GM18499 (cell line): ENCODE measurements around the gene TTC12.

Source experiments
- ATAC-seq: cut with Tn5 transposase; IDR thresholded peaks from one replicate; pipeline ENCODE4 v1.9.1; 2021; ENCODE audit warnings: moderate number of reproducible peaks; ENCODE audit not compliant: insufficient read depth, unreplicated experiment

The TTC12 gene

GRCh38 chr11:113322158-113322557 is 7.8 kb downstream of the TTC12 start:
- ATAC-seq = no peak

GRCh38 chr11:113324250-113324649 is 9.9 kb downstream of the TTC12 start:
- no peak for ATAC-seq

GRCh38 chr11:113329725-113330124 is 15.3 kb downstream of the TTC12 start:
- ATAC-seq = no peak

- ATAC-seq = no peak
These were observed 17.1 kb downstream of the TTC12 start for GRCh38 chr11:113331441-113331840.

GRCh38 chr11:113332023-113332422 is 17.6 kb downstream of the TTC12 start:
- ATAC-seq = no peak

- no peak for ATAC-seq
These were observed 18.4 kb downstream of the TTC12 start for GRCh38 chr11:113332638-113333329.

GRCh38 chr11:113334183-113334582 is 19.8 kb downstream of the TTC12 start:
- peak; percentile 50 for ATAC-seq

GRCh38 chr11:113338730-113339129 is 24.3 kb downstream of the TTC12 start:
- ATAC-seq = no peak

- no peak for ATAC-seq
These were observed 25.7 kb downstream of the TTC12 start for GRCh38 chr11:113339929-113340589.

GRCh38 chr11:113341388-113342165 is 27.2 kb downstream of the TTC12 start:
- no peak for ATAC-seq

GRCh38 chr11:113345978-113346377 is 31.6 kb downstream of the TTC12 start:
- ATAC-seq = no peak

GRCh38 chr11:113349528-113349927 is 35.1 kb downstream of the TTC12 start:
- ATAC-seq = no peak

- ATAC-seq = no peak
These were observed 36.1 kb downstream of the TTC12 start for GRCh38 chr11:113350336-113351067.

GRCh38 chr11:113351068-113351450 is 36.7 kb downstream of the TTC12 start:
- ATAC-seq = no peak

- ATAC-seq = no peak
These were observed 37.1 kb downstream of the TTC12 start for GRCh38 chr11:113351480-113351879.

- no peak for ATAC-seq
These were observed 41.8 kb downstream of the TTC12 start for GRCh38 chr11:113356203-113356602.

- ATAC-seq = no peak
These were observed 49.0 kb downstream of the TTC12 start for GRCh38 chr11:113363406-113363805.

- ATAC-seq = no peak
These were observed 49.7 kb downstream of the TTC12 start for GRCh38 chr11:113363996-113364641.

GRCh38 chr11:113365895-113366294 is 51.5 kb downstream of the TTC12 start:
- no peak for ATAC-seq

GRCh38 chr11:113369411-113369810 is 55.0 kb downstream of the TTC12 start:
- no peak for ATAC-seq
